Gastrocnemius medialis (tissue), 4 donors: ENCODE data around the gene PBX1. TPM values are rescaled to one million over a fixed set of nuclear protein-coding genes. Genes with fewer than 3 reads are reported as not detected.
A peak's percentile ranks its signal among the peaks of the same experiment; 100 is the strongest.

Experiments
- ATAC-seq, 2 donors: fragments of 150-250 bp; one replicate each; pipeline ENCODE4 v1.9.1; 2016
- DNase-seq, 2 donors: peaks; one replicate each; pipeline ENCODE4 v3.0.0-alpha.2; 2019
- H3K27ac ChIP-seq, 4 donors: fragments of 200-600 bp; sonication (generic); 1 replicate in 1 of 4; 2 replicates in 3 of 4; pipeline ENCODE4 v1.5.1; 2016 to 2018; ENCODE audit warnings: mild to moderate bottlenecking in 2 of 4, moderate library complexity in 1 of 4
- H3K27me3 ChIP-seq, 3 donors: fragments of 200-600 bp; sonication (generic) in 2 of 3; 1 replicate in 1 of 3; 2 replicates in 2 of 3; pipeline versions ENCODE4 v1.5.1 to v1.6.0; 2016 to 2019; ENCODE audit warnings: mild to moderate bottlenecking in 1 of 3, moderate library complexity in 1 of 3
- H3K36me3 ChIP-seq, 2 donors: fragments of 200-600 bp; sonication (generic) in 1 of 2; one replicate each; pipeline ENCODE4 v1.5.1; 2017 to 2018
- H3K4me1 ChIP-seq, 2 donors: fragments of 200-600 bp; sonication (generic) in 1 of 2; one replicate each; pipeline ENCODE4 v1.5.1; 2016 to 2017; ENCODE audit warnings: mild to moderate bottlenecking in 2 of 2
- H3K4me3 ChIP-seq, 4 donors: fragments of 200-600 bp; sonication (generic) in 3 of 4; 1 replicate in 1 of 4; 2 replicates in 3 of 4; pipeline ENCODE4 v1.5.1; 2016 to 2019; ENCODE audit warnings: mild to moderate bottlenecking in 2 of 4
- H3K9me3 ChIP-seq, 3 donors: fragments of 200-600 bp; sonication (generic) in 2 of 3; 1 replicate in 1 of 3; 2 replicates in 2 of 3; pipeline ENCODE4 v1.5.1; 2016 to 2019
- CTCF ChIP-seq, 5 experiments: fragments of 450-650 bp in 3 of 5; fragments of 200-600 bp in 2 of 5; sonication (generic) in 2 of 5; IDR thresholded peaks in 4 of 5; conservative IDR thresholded peaks in 1 of 5; 1 replicate in 4 of 5; 2 replicates in 1 of 5; pipeline ENCODE4 v1.5.1; 2016 to 2019; ENCODE audit warnings: antibody characterized with exemption in 5 of 5, mild to moderate bottlenecking in 3 of 5, moderate library complexity in 3 of 5
- POLR2A ChIP-seq, 2 donors: fragments of 450-650 bp; IDR thresholded peaks; one replicate each; pipeline ENCODE4 v1.6.1; 2017; ENCODE audit warnings: antibody characterized with exemption in 2 of 2, mild to moderate bottlenecking in 2 of 2, moderate library complexity in 2 of 2
- in situ Hi-C, 4 donors: fragments of 200-750 bp; cut with MboI; loops; one replicate each; pipeline versions ENCODE4 v1.15.0 to v1.8.0; 2017; ENCODE audit warnings: low sequenced_read_pairs in 4 of 4
- intact Hi-C: fragments of 100-400 bp; cut with DNase I; formaldehyde crosslinking; loops from one replicate; pipeline ENCODE4 v1.15.1; 2023; ENCODE audit warnings: low total_unique reads
- total RNA-seq, 4 donors: library from RNA; depleted of rRNA; stranded (reverse); fragments of >200 nt; gene quantifications; one replicate each; pipeline versions ENCODE4 v1.1.0 to v1.2.3, GENCODE V29; 2016

PBX1 gene
- total RNA-seq, 4 donors from 2014 or later, result 21.7 to 36.5 (median 29.0) TPM

- H3K36me3 ChIP-seq, result no peaks in the 10 kb centered on the region
- TF ChIP-seq POLR2A (IDR thresholded peaks at IDR 0.05), result no peak
- no peak for TF ChIP-seq CTCF (IDR thresholded peaks at IDR 0.05 in 4 of 5, conservative IDR thresholded peaks at IDR 0.05 in 1 of 5)
- H3K4me3 ChIP-seq, result no peak overlapping the region
- H3K9me3 ChIP-seq, result no peaks in the 10 kb centered on the region
- no peak for ATAC-seq
- DNase-seq, result no peak
- H3K4me1 ChIP-seq, result peaks cover 25 to 30% of the 10 kb centered on the region in 2 donors
- peak overlapping the region in 1 of 4 donors; percentile 18 for H3K27ac ChIP-seq
- in situ Hi-C loops, result no loop called here
- intact Hi-C loops, result no loop called here
- H3K27me3 ChIP-seq, result no peaks in the 10 kb centered on the region
Measured at GRCh38 chr1:164583835-164584539, 25.0 kb downstream of the PBX1 start.

GRCh38 chr1:164586591-164586990 lies 27.6 kb downstream of the PBX1 start:
- DNase-seq (no peak), ATAC-seq (no peak)
- no peaks in the 10 kb centered on the region for H3K9me3 ChIP-seq
- H3K27ac ChIP-seq, result no peak overlapping the region
- peaks cover 29 to 30% of the 10 kb centered on the region in 2 donors for H3K4me1 ChIP-seq
- no peak overlapping the region for H3K4me3 ChIP-seq
- intact Hi-C loops (no loop called here), in situ Hi-C loops (no loop called here)
- H3K36me3 ChIP-seq, result no peaks in the 10 kb centered on the region
- no peaks in the 10 kb centered on the region for H3K27me3 ChIP-seq
- no peak for TF ChIP-seq CTCF (IDR thresholded peaks at IDR 0.05 in 4 of 5, conservative IDR thresholded peaks at IDR 0.05 in 1 of 5)
- TF ChIP-seq POLR2A (IDR thresholded peaks at IDR 0.05), result no peak

GRCh38 chr1:164587617-164588501 lies 28.9 kb downstream of the PBX1 start:
- H3K36me3 ChIP-seq, result no peaks in the 10 kb centered on the region
- H3K9me3 ChIP-seq, result no peaks in the 10 kb centered on the region
- DNase-seq (no peak), ATAC-seq (no peak)
- intact Hi-C loops, result no loop called here
- H3K27me3 ChIP-seq, result no peaks in the 10 kb centered on the region
- H3K4me3 ChIP-seq, result no peak overlapping the region
- H3K27ac ChIP-seq, result peak overlapping the region in 1 of 4 donors; percentile 72
- in situ Hi-C loops, result no loop called here
- peaks cover 32 to 33% of the 10 kb centered on the region in 2 donors for H3K4me1 ChIP-seq
- TF ChIP-seq CTCF (IDR thresholded peaks at IDR 0.05 in 4 of 5, conservative IDR thresholded peaks at IDR 0.05 in 1 of 5), result no peak
- no peak for TF ChIP-seq POLR2A (IDR thresholded peaks at IDR 0.05)

- H3K4me3 ChIP-seq, result peak overlapping the region in 3 of 4 donors; percentile 18 to 27 (median 21)
- H3K27ac ChIP-seq, result peak overlapping the region; percentile 47 to 72 (median 58)
- in situ Hi-C loops, result no loop called here
- no peaks in the 10 kb centered on the region for H3K36me3 ChIP-seq
- no peaks in the 10 kb centered on the region for H3K9me3 ChIP-seq
- TF ChIP-seq CTCF (IDR thresholded peaks at IDR 0.05 in 4 of 5, conservative IDR thresholded peaks at IDR 0.05 in 1 of 5) (no peak), POLR2A (IDR thresholded peaks at IDR 0.05) (no peak)
- intact Hi-C loops, result no loop called here
- no peaks in the 10 kb centered on the region for H3K27me3 ChIP-seq
- peaks cover 32 to 33% of the 10 kb centered on the region in 2 donors for H3K4me1 ChIP-seq
- DNase-seq, result peak in 1 of 2 donors; percentile 33
- peak in 1 of 2 donors; percentile 41 for ATAC-seq
Measured at GRCh38 chr1:164588516-164589341, 29.7 kb downstream of the PBX1 start.
